ENCODE results near the gene ZNF239.

- TF ChIP-seq CTCF (IDR thresholded peaks at IDR 0.05; ENCODE audit: control extremely low read depth in 1 of 3, insufficient read depth in 1 of 3, low read depth in 1 of 3, low read length in 3 of 3) = no peak
- no peak for TF ChIP-seq SAP30 (IDR thresholded peaks at IDR 0.05; ENCODE audit: insufficient read depth, insufficient replicate concordance, low read length)
- no peak for TF ChIP-seq MAX (IDR thresholded peaks at IDR 0.05)
Measured at GRCh38 chr10:43607199-43607573, 32.8 kb upstream of the ZNF239 start.
